ENCODE results near the gene NEK9.

NEK9 gene

DNA sequence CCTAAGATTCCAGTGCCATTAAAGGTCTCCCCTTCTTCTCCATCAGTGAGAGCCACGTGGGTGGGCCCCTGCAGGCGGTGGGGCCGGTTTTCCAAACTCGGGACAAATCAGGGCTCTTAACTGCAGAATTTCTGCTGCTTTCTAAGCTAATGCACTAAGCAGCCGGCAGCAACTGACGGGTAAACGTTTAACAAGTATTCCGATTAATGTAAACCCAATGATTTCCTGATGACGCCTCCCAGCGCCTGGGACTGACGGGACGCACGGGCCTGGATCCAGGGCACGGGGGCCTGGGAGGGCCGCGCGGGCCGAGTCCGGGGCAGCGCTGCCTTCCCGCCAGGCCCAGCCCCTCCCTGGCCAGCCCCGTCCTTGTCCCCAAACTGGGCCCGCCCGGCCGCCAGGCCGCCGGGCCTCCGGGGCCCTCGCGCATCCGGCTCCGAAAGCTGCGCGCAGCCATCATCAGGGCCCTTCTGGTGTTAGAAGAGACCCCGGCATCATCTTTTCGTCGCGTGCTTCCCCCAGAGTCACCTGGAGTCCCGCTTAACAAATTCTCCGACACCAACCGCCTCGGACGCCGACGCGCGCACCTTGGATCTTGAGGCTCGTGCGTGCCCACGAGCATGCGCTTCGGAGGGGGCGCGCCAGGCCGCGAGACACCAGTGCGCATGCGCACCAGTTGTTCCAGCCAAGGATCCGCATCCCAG lies 75.8 kb downstream of the NEK9 start, which contains the start of gene MLH3:
Gene MLH3, minus strand, starts transcription at position 616 of the 704 bp plus-strand sequence. CDS start 1,812 bp downstream, outside the sequence.
- Histone ChIP-seq H3K27ac (ENCODE audit: low read depth, low read length, severe bottlenecking) (peak within 1 kb of the TSS; percentile 50), H3K36me3 (ENCODE audit: control insufficient read depth, insufficient read depth, low read length) (peaks cover 13% of the 10 kb centered on the region), H3K4me3 (ENCODE audit: extremely low read depth, insufficient read depth, low read length, poor library complexity, severe bottlenecking) (peak within 1 kb of the TSS; percentile 51), H3K4me1 (ENCODE audit: control insufficient read depth, insufficient read depth, low read length, poor library complexity, severe bottlenecking) (no peaks in the 10 kb centered on the region), H3K9me3 (ENCODE audit: control insufficient read depth, low read length) (no peaks in the 10 kb centered on the region)
- WGBS, 2 experiments (ENCODE audit: insufficient coverage in 2 of 2) = 6 to 8% methylated on average over 42 to 56 of the region's 59 CpGs

DNA sequence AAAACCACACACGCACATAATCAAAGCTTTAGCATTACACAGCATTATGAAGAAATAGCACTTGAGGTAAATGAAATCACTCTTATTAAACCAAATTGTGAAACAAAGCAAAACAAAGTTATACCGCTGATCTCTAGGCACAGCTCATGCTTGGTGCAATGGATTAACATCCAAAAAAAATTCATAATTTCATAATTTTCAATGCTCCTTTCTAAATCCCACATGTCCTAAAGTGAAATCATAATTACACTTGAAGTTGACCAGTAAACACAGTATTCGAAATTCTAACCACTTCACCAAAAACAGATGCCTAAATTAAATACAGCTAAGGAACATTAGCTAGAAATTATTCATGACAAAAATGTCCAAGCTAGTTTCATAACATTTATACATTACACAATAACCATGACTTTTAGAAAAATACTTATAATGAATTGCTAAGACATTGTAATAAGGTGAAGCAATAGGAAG lies 77.1 kb downstream of the NEK9 start:
- Histone ChIP-seq H3K27ac (ENCODE audit: low read depth, low read length, severe bottlenecking) (no peak overlapping the region), H3K4me1 (ENCODE audit: control insufficient read depth, insufficient read depth, low read length, poor library complexity, severe bottlenecking) (no peaks in the 10 kb centered on the region), H3K4me3 (ENCODE audit: extremely low read depth, insufficient read depth, low read length, poor library complexity, severe bottlenecking) (no peak overlapping the region), H3K9me3 (ENCODE audit: control insufficient read depth, low read length) (no peaks in the 10 kb centered on the region), H3K36me3 (ENCODE audit: control insufficient read depth, insufficient read depth, low read length) (peaks cover 13% of the 10 kb centered on the region)
- WGBS, 2 experiments (ENCODE audit: insufficient coverage in 2 of 2) = 87 to 90% methylated on average over 2 to 3 of the region's 3 CpGs

DNA sequence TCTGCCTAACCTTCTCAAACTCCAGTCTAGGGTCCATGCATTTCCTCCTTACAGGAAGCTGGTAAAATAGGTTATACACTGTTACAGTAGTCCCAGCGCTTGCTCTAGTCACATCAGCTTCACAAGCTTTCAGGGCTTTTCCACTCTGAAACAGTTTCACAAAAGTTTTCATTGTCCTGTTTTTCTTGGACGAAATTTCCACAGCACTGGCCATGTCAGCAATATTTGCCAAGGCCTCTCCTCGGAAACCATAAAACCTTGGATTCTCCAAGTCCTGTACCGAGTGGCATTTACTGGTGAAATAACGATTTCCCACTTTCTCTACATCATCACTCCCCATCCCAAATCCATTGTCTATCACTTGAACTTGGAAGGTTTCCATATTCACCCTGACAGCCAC lies 77.7 kb downstream of the NEK9 start:
- Histone ChIP-seq H3K9me3 (ENCODE audit: control insufficient read depth, low read length) (no peaks in the 10 kb centered on the region), H3K4me1 (ENCODE audit: control insufficient read depth, insufficient read depth, low read length, poor library complexity, severe bottlenecking) (no peaks in the 10 kb centered on the region), H3K4me3 (ENCODE audit: extremely low read depth, insufficient read depth, low read length, poor library complexity, severe bottlenecking) (no peak overlapping the region), H3K27ac (ENCODE audit: low read depth, low read length, severe bottlenecking) (no peak overlapping the region), H3K36me3 (ENCODE audit: control insufficient read depth, insufficient read depth, low read length) (peaks cover 13% of the 10 kb centered on the region)
- 93 to 97% methylated on average over 5 of the region's 5 CpGs for WGBS, 2 experiments (ENCODE audit: insufficient coverage in 2 of 2)

DNA sequence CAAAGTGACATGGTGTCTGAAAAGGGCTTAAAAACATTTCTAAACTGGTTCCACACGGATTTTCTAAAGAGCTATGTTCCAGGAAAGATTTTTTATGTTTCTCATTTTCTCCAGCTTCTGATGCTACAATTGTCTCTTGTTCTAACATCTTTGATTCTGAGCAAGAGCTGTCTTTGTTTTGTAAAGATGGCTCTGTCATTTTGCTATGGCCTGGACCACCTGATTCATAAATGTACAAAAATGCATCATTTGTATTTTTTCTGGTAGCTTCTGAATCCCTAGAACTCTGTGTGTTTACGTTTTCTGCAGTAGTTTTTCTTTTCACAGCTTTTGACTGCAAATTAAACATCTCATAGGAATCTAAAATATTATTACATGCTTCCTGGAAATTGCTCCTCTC lies 78.7 kb downstream of the NEK9 start:
- Histone ChIP-seq H3K4me1 (ENCODE audit: control insufficient read depth, insufficient read depth, low read length, poor library complexity, severe bottlenecking) (no peaks in the 10 kb centered on the region), H3K4me3 (ENCODE audit: extremely low read depth, insufficient read depth, low read length, poor library complexity, severe bottlenecking) (no peak overlapping the region), H3K27ac (ENCODE audit: low read depth, low read length, severe bottlenecking) (no peak overlapping the region), H3K9me3 (ENCODE audit: control insufficient read depth, low read length) (no peaks in the 10 kb centered on the region), H3K36me3 (ENCODE audit: control insufficient read depth, insufficient read depth, low read length) (peaks cover 17% of the 10 kb centered on the region)
- 100% methylated on average over 1 of the region's 2 CpGs; no CpG with 5 or more reads in 1 of the 2 experiments for WGBS, 2 experiments (ENCODE audit: insufficient coverage in 2 of 2)

DNA sequence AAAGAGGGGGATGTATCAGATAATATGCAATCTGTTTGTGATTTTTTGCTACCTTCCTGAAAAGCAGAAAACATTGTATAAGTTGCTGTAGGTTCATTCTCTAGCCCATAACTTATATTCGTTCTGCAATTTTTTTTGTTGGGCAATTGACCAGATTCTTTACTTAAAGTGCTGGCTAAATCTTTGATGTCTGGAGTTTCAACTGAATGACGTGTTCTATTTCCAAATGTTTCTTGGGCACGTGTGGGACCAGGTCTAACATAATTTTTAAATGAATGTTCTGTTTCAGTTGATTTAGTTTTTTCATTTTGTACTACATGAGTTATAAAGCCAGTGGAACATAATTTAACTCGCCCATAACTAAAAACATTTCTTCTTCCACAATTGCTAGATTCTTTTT lies 79.3 kb downstream of the NEK9 start:
- no peaks in the 10 kb centered on the region for H3K4me1 ChIP-seq (ENCODE audit: control insufficient read depth, insufficient read depth, low read length, poor library complexity, severe bottlenecking)
- no peak overlapping the region for H3K4me3 ChIP-seq (ENCODE audit: extremely low read depth, insufficient read depth, low read length, poor library complexity, severe bottlenecking)
- H3K9me3 ChIP-seq (ENCODE audit: control insufficient read depth, low read length) = no peaks in the 10 kb centered on the region
- 93% methylated on average over 3 of the region's 4 CpGs; no CpG with 5 or more reads in 1 of the 2 experiments for WGBS, 2 experiments (ENCODE audit: insufficient coverage in 2 of 2)
- H3K27ac ChIP-seq (ENCODE audit: low read depth, low read length, severe bottlenecking) = no peak overlapping the region
- H3K36me3 ChIP-seq (ENCODE audit: control insufficient read depth, insufficient read depth, low read length) = peaks cover 22% of the 10 kb centered on the region

DNA sequence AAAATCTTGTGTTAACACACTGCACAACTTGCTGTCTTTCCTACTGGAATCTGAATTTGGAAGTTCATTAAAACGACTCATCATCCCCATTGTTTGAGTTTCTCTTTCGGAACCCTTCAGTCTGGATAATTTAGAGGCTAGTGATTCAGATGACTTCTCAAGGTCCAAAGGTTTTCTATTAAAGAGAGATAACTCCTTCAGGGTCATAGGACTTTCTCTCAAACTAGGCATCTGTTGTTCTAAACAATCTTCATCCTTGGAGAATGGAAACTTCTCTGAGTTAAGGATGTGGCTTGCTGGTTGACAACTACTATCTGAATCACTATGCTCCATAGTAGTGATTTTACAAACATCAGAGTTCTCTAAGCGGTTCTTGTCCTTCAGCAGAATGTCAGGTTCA lies 79.9 kb downstream of the NEK9 start:
- Histone ChIP-seq H3K4me3 (ENCODE audit: extremely low read depth, insufficient read depth, low read length, poor library complexity, severe bottlenecking) (no peak overlapping the region), H3K4me1 (ENCODE audit: control insufficient read depth, insufficient read depth, low read length, poor library complexity, severe bottlenecking) (no peaks in the 10 kb centered on the region), H3K36me3 (ENCODE audit: control insufficient read depth, insufficient read depth, low read length) (peaks cover 22% of the 10 kb centered on the region), H3K27ac (ENCODE audit: low read depth, low read length, severe bottlenecking) (no peak overlapping the region), H3K9me3 (ENCODE audit: control insufficient read depth, low read length) (no peaks in the 10 kb centered on the region)
- 100% methylated on average over 1 of the region's 3 CpGs for WGBS, 2 experiments (ENCODE audit: insufficient coverage in 2 of 2)

DNA sequence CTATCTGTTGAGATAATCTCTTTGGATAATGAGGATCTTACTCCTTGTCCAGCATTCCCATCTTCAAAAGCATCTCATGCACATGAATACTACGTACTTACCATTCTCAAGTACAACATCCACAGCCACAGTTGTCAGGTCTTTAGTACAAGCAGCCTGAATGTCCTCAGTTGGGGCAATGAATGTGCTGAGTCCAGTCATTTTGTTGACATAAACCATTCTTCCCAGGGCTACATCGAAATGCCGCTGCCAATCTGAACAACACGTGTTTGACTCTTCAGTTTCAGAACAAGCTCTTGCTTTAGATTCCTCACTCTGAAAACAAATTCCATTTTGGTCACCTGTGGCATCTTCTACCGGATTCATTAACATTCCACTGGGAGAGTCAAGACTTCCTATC lies 80.6 kb downstream of the NEK9 start:
- Histone ChIP-seq H3K4me3 (ENCODE audit: extremely low read depth, insufficient read depth, low read length, poor library complexity, severe bottlenecking) (no peak overlapping the region), H3K4me1 (ENCODE audit: control insufficient read depth, insufficient read depth, low read length, poor library complexity, severe bottlenecking) (no peaks in the 10 kb centered on the region), H3K27ac (ENCODE audit: low read depth, low read length, severe bottlenecking) (no peak overlapping the region), H3K36me3 (ENCODE audit: control insufficient read depth, insufficient read depth, low read length) (peaks cover 22% of the 10 kb centered on the region), H3K9me3 (ENCODE audit: control insufficient read depth, low read length) (no peaks in the 10 kb centered on the region)
- 87 to 98% methylated on average over 5 of the region's 5 CpGs for WGBS, 2 experiments (ENCODE audit: insufficient coverage in 2 of 2)

DNA sequence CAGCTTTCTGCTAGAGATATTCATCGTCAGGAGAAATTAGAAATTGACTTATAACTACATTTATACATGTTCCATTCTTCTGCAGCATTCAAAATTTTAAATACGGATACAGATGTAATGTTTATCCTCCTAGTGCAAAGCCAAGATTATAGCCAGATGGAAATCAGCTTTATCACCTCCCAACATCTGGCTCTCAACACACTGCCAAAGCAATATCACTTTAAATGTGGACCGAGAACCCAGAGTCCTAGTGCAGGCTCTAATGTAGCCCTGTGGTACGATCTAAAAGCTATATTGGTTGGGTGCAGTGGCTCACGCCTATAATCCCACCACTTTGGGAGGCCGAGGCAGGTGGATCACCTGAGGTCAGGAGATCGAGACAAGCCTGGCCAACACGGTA lies 82.1 kb downstream of the NEK9 start:
- Histone ChIP-seq H3K4me1 (ENCODE audit: control insufficient read depth, insufficient read depth, low read length, poor library complexity, severe bottlenecking) (no peaks in the 10 kb centered on the region), H3K27ac (ENCODE audit: low read depth, low read length, severe bottlenecking) (no peak overlapping the region)

DNA sequence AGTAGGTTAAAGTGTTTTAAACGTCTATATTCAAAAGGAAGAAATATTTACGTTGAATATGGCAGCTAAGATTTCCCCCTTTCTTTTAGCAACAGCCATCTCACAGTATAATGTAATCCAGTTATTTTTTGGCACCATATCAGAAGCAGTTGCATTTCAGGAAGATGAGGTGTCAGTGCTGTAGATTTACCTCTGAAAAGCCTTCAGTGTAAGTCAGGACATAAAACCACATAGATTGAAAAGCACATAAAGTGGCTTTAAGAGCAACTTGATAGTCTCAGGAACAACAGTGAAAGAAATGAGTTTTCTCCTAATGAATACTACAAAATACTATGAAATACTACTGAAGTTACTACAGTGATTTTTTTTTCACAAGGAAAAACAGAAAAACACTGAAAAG lies 82.5 kb downstream of the NEK9 start:
- Histone ChIP-seq H3K4me1 (ENCODE audit: control insufficient read depth, insufficient read depth, low read length, poor library complexity, severe bottlenecking) (no peaks in the 10 kb centered on the region), H3K27ac (ENCODE audit: low read depth, low read length, severe bottlenecking) (no peak overlapping the region), H3K4me3 (ENCODE audit: extremely low read depth, insufficient read depth, low read length, poor library complexity, severe bottlenecking) (no peak overlapping the region), H3K9me3 (ENCODE audit: control insufficient read depth, low read length) (no peaks in the 10 kb centered on the region), H3K36me3 (ENCODE audit: control insufficient read depth, insufficient read depth, low read length) (peaks cover 22% of the 10 kb centered on the region)
- no CpG with 5 or more reads among the region's 2 CpGs for WGBS, 2 experiments (ENCODE audit: insufficient coverage in 2 of 2)

More for the DNA sequence above, 82.1 kb downstream of the NEK9 start:
- 91 to 97% methylated on average over 5 to 6 of the region's 8 CpGs for WGBS, 2 experiments (ENCODE audit: insufficient coverage in 2 of 2)
- Histone ChIP-seq H3K36me3 (ENCODE audit: control insufficient read depth, insufficient read depth, low read length) (peaks cover 26% of the 10 kb centered on the region), H3K9me3 (ENCODE audit: control insufficient read depth, low read length) (no peaks in the 10 kb centered on the region), H3K4me3 (ENCODE audit: extremely low read depth, insufficient read depth, low read length, poor library complexity, severe bottlenecking) (no peak overlapping the region)

DNA sequence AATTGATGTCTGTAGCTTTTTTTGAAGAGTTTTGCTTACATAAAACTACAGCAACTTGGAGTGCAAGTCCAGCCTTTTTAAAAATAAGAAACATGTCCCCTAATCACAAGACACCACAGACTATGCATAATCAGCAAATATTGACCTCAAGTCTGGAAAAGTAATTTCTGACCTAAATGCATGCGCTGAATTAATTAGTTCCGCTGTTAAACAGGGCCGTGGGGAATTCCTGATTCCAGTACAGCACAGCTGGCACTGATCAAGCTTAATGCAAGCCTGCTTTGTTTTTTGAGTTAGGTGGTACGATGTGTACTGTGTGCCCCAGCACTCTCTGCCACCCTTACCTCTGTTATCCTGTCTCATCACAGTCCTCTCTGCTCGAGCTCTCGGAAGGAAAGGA lies 84.8 kb downstream of the NEK9 start:
- Histone ChIP-seq H3K36me3 (ENCODE audit: control insufficient read depth, insufficient read depth, low read length) (peaks cover 17% of the 10 kb centered on the region), H3K4me3 (ENCODE audit: extremely low read depth, insufficient read depth, low read length, poor library complexity, severe bottlenecking) (no peak overlapping the region), H3K4me1 (ENCODE audit: control insufficient read depth, insufficient read depth, low read length, poor library complexity, severe bottlenecking) (no peaks in the 10 kb centered on the region), H3K27ac (ENCODE audit: low read depth, low read length, severe bottlenecking) (no peak overlapping the region), H3K9me3 (ENCODE audit: control insufficient read depth, low read length) (no peaks in the 10 kb centered on the region)
- WGBS, 2 experiments (ENCODE audit: insufficient coverage in 2 of 2) = 87 to 91% methylated on average over 3 of the region's 6 CpGs

DNA sequence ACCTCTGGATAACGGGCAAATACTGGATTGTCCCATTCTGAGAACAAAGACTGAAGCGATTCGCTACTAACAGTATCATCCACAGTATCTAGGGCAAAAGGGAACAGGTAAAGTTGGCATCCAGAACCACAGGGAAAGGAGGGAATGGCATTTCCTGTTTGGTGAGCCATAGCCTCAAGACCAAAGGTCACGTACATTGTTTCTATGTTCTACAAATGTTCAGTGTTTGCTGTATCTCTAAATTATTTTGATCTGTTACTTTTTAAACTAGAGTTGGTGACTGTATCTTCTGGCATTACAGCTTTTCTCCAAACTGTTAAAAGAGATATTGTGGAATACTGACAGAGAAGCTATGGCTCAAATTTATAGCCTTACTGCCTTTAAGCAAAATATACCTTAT lies 85.2 kb downstream of the NEK9 start:
- Histone ChIP-seq H3K4me1 (ENCODE audit: control insufficient read depth, insufficient read depth, low read length, poor library complexity, severe bottlenecking) (no peaks in the 10 kb centered on the region), H3K4me3 (ENCODE audit: extremely low read depth, insufficient read depth, low read length, poor library complexity, severe bottlenecking) (no peak overlapping the region), H3K27ac (ENCODE audit: low read depth, low read length, severe bottlenecking) (no peak overlapping the region), H3K9me3 (ENCODE audit: control insufficient read depth, low read length) (no peaks in the 10 kb centered on the region), H3K36me3 (ENCODE audit: control insufficient read depth, insufficient read depth, low read length) (peaks cover 21% of the 10 kb centered on the region)
- 94% methylated on average over 3 of the region's 4 CpGs; no CpG with 5 or more reads in 1 of the 2 experiments for WGBS, 2 experiments (ENCODE audit: insufficient coverage in 2 of 2)

All from mesodermal cell (in vitro differentiated cells).